GM18873 (cell line): ENCODE measurements around the gene TNIP2.
"Not testable (repeated sequence)": the region's sequence is repeated elsewhere in the genome, so short reads cannot be mapped to it uniquely, and the experiment has no call there.

Experiments used
- ATAC-seq: cut with Tn5 transposase; IDR thresholded peaks from one replicate; pipeline ENCODE4 v1.9.1; 2021; ENCODE audit warnings: mild to moderate bottlenecking, moderate library complexity, moderate number of reproducible peaks; ENCODE audit not compliant: unreplicated experiment, low FRiP score

Gene TNIP2

GRCh38 chr4:2745981-2746806, 9.9 kb downstream of the TNIP2 start:
- ATAC-seq: peak; percentile 78

- no peak for ATAC-seq
Measured at GRCh38 chr4:2745516-2745915, 10.6 kb downstream of the TNIP2 start.

- ATAC-seq: no peak
Measured at GRCh38 chr4:2744576-2745270, 11.4 kb downstream of the TNIP2 start.

- ATAC-seq: no peak
Measured at GRCh38 chr4:2743518-2744445, 12.4 kb downstream of the TNIP2 start.

- no peak for ATAC-seq
Measured at GRCh38 chr4:2742823-2743517, 13.2 kb downstream of the TNIP2 start.

GRCh38 chr4:2742081-2742822, 13.9 kb downstream of the TNIP2 start:
- ATAC-seq: no peak

- no peak for ATAC-seq
Measured at GRCh38 chr4:2741626-2742025, 14.5 kb downstream of the TNIP2 start.

GRCh38 chr4:2738296-2738695, 17.8 kb downstream of the TNIP2 start:
- not testable (repeated sequence) for ATAC-seq

GRCh38 chr4:2735869-2736268, 20.3 kb downstream of the TNIP2 start:
- no peak for ATAC-seq

- no peak for ATAC-seq
Measured at GRCh38 chr4:2734612-2735011, 21.5 kb downstream of the TNIP2 start.

GRCh38 chr4:2733844-2734574, 22.1 kb downstream of the TNIP2 start:
- no peak for ATAC-seq

- ATAC-seq: no peak
Measured at GRCh38 chr4:2733001-2733843, 22.9 kb downstream of the TNIP2 start.

GRCh38 chr4:2732526-2732925, 23.6 kb downstream of the TNIP2 start:
- ATAC-seq: no peak

- ATAC-seq: no peak
Measured at GRCh38 chr4:2731907-2732317, 24.2 kb downstream of the TNIP2 start.

GRCh38 chr4:2729533-2729875, 26.6 kb downstream of the TNIP2 start:
- no peak for ATAC-seq

- no peak for ATAC-seq
Measured at GRCh38 chr4:2728806-2729532, 27.2 kb downstream of the TNIP2 start.

GRCh38 chr4:2728221-2728620, 27.9 kb downstream of the TNIP2 start:
- ATAC-seq: no peak
